NCI-H128 (cell line): ENCODE measurements around the gene OGDH.

Experiments
- DNase-seq: peaks from one replicate; lab custom pipeline; 2025; ENCODE audit not compliant: unreplicated experiment; lab: John Stamatoyannopoulos, UW

Gene OGDH

GRCh38 chr7:44757311-44757710 lies 150.9 kb downstream of the OGDH start:
- no peak for DNase-seq

DNA sequence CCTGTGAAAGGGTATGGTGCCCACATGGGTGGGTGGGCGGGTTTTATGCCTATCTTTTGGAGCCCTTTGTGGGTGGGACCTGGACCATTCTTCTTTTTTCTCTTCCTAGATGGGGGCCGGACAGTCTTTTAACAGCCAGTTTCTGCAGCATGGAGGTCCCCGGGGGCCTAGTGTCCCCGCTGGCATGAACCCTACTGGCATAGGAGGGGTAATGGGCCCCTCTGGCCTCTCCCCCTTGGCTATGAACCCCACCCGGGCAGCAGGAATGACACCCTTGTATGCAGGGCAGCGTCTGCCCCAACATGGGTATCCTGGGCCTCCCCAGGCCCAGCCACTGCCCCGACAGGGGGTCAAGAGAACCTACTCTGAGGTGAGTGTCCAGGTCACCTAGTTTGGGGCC lies 151.3 kb downstream of the OGDH start:
- no peak for DNase-seq
